Stimulated activated CD8-positive, alpha-beta memory T cell treated with anti-CD3 and anti-CD28 coated beads, Interleukin-12 subunit alpha, Interleukin-12 subunit beta, amount 100 ng/mL, for 4 hours (primary cell): ENCODE results near the gene IQGAP2.
"Not testable (repeated sequence)": the region's sequence is repeated elsewhere in the genome, so short reads cannot be mapped to it uniquely, and the experiment has no call there.

Experiments used
- DNase-seq: peaks from one replicate; pipeline ENCODE4 v3.0.0-alpha.2; 2020; ENCODE audit warnings: low read depth

IQGAP2 gene

DNA sequence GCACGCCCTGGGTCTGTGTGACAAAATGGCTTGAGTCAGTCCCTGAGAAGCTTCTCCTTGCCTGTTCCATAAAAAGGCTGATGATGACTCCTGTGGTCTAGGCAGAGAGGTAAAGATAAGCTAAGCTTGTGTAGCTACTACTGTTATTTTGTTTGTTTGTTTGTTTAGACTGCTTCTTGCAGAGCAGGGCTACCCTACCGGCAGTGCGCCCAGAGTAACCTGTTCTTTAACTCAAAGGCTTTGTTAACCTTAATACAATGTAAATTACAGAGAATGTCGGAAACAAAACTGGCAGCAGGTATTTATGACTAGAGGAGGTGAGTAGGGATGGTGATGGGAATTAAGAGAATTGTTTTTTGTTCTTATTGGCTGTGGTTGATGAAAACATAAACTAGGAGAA is 132.5 kb downstream of the IQGAP2 start:
- no peak for DNase-seq

- no peak for DNase-seq
Measured at GRCh38 chr5:76537073-76537543, 134.0 kb downstream of the IQGAP2 start.

DNA sequence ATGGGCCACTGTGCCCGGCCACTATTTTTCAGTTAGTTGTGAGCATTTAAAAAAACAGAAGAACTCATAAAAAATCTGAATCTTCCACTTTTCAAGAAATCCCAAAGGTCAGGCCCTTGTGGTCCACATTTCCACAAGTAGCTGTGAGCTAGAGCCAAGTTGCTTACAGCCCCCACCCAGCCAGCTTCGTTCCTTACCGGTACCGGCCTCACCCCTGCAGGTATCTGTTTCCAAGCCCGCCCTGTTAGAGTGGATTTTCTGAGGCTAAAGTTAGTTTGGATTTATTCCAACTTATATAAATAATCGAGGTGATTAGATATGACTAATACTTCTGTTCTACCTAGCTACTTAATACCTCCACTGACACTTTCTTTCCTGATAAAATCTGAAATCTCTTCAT is 139.2 kb downstream of the IQGAP2 start:
- no peak for DNase-seq

DNA sequence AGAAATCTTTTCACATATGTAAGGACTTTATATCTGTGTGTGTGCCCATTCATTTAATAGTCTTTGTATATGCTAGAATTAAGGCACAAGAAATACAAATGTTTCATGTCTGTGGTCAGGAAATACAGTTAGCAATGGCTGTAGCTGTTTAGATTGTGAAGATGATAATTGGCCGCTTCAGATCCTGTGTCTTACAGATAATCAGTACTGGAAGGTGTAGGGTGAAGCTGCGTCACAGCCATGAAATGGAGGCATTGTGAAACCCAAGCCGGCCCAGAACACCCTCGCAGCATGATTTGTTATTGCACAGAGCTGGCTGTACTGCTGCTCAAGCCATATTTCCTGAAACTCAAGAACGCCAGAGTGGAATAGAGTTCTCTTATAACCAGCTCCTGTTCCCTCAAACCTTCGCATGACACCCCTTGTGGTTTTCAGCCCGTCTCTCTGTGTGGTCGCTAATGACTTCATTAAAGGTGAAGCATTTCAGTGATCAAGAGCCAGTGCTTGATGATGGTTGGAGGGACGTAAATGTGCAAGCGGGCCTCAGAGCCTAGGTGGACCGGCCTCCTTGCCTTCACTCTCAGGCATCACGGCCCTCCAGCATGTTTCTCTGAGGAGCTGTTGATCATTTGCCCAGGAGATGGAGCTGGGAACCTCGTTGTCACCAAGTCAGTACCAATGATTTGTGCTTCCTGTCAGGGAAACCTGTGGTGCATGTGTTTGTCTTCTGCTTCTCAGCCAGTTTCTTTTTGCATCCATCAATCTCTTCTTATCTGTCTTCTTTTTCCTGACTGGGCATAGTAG is 140.0 kb downstream of the IQGAP2 start:
- peak; percentile 39 for DNase-seq

- no peak for DNase-seq
Measured at GRCh38 chr5:76544268-76544926, 141.3 kb downstream of the IQGAP2 start.

DNA sequence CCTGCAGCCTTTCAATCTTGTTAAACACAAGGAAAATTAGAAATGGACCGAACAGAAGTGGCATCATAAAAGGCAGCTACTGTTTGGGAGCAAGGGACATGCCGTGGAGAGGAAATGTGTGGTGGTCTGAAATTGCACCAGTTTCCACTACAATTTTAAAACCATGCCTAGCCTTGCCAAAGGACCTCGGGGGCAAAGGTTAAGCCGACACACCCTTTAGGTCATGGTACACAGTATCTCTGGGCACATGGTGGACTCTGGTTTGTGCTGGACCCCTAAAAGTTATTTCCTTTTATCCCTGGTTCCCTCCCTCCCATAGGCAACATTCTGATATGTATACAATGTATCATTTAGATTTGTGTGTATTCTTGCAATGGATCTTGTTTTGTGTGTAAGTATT is 142.1 kb downstream of the IQGAP2 start:
- no peak for DNase-seq

- no peak for DNase-seq
Measured at GRCh38 chr5:76546497-76547102, 143.5 kb downstream of the IQGAP2 start.

- DNase-seq, result peak; percentile 15
Measured at GRCh38 chr5:76547242-76547890, 144.3 kb downstream of the IQGAP2 start.

- DNase-seq, result no peak
Measured at GRCh38 chr5:76547891-76548524, 144.9 kb downstream of the IQGAP2 start.

DNA sequence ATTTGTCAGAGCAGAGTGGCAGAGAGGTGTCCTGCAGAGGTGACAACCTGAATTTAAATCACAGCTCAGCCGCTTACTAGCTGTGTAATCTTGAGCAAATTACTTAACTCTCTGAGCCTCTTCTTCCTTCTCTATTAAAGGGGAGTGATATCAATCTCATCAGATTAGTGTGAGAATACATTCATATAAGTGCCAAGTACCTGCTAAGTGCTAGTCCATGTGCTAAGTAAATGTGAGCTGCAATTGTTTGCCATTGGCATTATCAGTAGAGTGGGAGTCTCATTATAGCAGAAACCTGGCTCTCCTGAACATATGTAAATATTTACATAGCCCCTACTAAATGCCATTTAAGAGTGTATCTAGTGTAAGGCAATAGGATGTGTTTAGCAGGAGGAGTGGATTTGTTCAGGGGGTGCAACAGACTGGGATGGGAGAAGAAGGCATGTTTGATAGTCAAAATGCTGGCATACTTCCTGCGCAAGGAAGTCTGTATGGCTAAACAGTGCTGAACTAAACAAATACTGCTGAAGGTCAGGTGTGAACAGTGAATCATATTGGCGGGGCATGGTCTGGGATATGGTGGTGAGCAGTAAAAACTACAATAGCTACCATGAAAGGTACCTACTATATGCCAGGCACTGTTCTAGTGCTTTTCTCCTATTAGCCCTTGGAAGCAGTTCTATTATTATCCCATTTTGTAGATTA is 145.6 kb downstream of the IQGAP2 start:
- DNase-seq, result no peak

GRCh38 chr5:76550881-76551280 is 147.8 kb downstream of the IQGAP2 start:
- DNase-seq, result not testable (repeated sequence)

- no peak for DNase-seq
Measured at GRCh38 chr5:76552546-76552945, 149.5 kb downstream of the IQGAP2 start.

- DNase-seq, result no peak
Measured at GRCh38 chr5:76553251-76553650, 150.2 kb downstream of the IQGAP2 start.

GRCh38 chr5:76555114-76555513 is 152.0 kb downstream of the IQGAP2 start:
- DNase-seq, result no peak

GRCh38 chr5:76555717-76556116 is 152.6 kb downstream of the IQGAP2 start:
- DNase-seq, result no peak

- no peak for DNase-seq
Measured at GRCh38 chr5:76556511-76557221, 153.6 kb downstream of the IQGAP2 start.

- no peak for DNase-seq
Measured at GRCh38 chr5:76560952-76561891, 158.1 kb downstream of the IQGAP2 start.

DNA sequence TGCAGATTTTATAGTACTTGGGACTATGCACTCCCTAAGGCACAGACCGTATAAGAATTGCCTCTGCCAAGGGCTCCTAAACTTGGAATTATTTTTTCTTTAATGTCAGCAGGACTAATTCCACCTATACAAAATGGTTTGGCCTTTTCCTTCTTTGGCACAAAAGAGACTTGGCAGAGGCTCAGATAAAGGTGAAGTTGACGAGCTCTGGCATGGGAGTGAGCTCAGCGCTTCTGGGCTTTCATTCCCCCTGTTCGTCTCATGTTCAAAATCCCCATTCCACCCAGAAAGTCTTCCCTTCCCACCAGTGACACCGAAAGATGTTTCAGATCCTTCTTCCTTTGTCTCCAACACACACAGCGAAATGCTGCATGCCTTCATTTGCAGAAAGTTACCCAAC is 158.9 kb downstream of the IQGAP2 start:
- DNase-seq, result no peak

DNA sequence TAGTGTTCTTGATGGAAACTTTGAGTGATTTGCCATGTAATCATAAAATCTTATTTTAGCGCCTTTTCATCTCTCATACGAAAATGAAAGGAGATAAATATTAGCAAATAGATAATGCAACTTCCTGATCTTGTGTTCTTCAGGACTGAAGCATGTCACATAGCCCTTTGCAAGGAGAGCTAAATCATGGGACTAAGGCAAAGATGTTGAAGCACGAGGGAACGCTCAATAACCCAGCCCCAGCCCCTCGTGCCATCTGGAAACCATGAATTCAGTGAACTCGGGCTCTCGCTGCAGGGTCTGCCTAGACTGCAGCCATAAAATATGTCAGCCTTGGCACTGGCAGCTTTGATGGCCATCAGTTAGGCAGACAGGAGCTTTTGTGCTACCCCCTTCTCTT is 161.9 kb downstream of the IQGAP2 start:
- DNase-seq, result no peak

DNA sequence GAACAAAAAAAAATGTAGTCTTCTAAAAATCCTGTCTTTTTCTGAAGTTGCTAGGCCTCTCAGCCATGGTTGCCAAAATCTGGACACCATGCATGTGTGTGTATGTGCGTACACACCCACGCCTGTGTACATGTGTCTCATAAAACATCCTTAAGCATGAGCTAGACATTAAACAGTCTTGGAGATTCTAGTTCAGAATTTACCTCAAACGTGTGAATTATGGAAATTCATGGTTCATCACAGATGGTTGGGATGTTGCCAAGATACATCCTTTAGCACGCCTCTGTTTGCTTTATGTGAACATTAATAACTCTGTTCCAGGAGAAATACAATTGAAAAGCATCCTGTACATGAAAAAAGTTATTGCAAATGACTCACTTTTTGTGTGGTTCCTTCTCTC is 167.1 kb downstream of the IQGAP2 start:
- no peak for DNase-seq
